ENCODE measurements around the gene SERTAD2. TPM values are rescaled to one million over a fixed set of nuclear protein-coding genes. Genes with fewer than 3 reads are reported as not detected.
A peak's percentile ranks its signal among the peaks of the same experiment; 100 is the strongest.

The SERTAD2 gene
- total and polyA plus RNA-seq, 2 of the 4 experiments (the other 2 are of a cell fraction): 5.0 to 11.0 TPM

DNA sequence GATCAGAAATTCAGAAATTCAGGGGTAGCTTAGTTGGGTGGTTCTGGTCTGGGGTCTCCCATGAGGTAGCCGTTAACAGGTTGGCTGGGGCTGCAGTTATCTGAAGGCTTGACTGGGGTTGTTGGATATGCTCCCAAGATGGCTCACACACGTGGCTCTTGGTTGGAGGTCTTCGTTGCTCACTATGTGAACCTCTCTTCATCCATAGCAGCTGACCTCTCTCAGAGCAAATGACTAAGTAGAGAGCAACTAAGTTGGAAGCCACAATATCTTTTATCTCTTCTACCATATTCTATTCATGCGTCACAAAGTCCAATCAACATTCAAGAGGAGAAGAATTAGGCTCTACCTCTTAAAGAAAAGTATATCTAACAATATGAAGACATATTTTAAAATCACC is 38.7 kb upstream of the SERTAD2 start:
- intact Hi-C loops (cut with micrococcal nuclease): no loop called here
- H2AFZ ChIP-seq (replicated peaks; ENCODE audit: low read length, poor library complexity): peak overlapping the region; percentile 56
- no peak overlapping the region for H2BK5ac ChIP-seq (ENCODE audit: low read depth, low read length, poor library complexity, severe bottlenecking)
- H3K9me1 ChIP-seq (ENCODE audit: insufficient read depth, low read length): no peaks in the 10 kb centered on the region; the same call in 1 of the 2 replicates
- no peak overlapping the region for H3K4me2 ChIP-seq (ENCODE audit: low read depth, low read length)
- no peak overlapping the region for H3K23ac ChIP-seq (ENCODE audit: low read depth, low read length)
- peaks cover 0 to 3% of the 10 kb centered on the region in 2 experiments; a peak in 1 of 4 replicates for H3K79me1 ChIP-seq (ENCODE audit: low read depth in 1 of 2, low read length in 2 of 2)
- no peak overlapping the region for H3K4me3 ChIP-seq (ENCODE audit: insufficient read depth, low read depth, low read length)
- BruUV-seq (replicated peaks): no TSS peak
- H3K18ac ChIP-seq (ENCODE audit: low read depth, low read length): no peak overlapping the region
- no peaks in the 10 kb centered on the region for H4K20me1 ChIP-seq (ENCODE audit: insufficient read depth, low read length)
- peak overlapping the region; percentile 14; the same call in 1 of the 2 replicates for H3K14ac ChIP-seq (replicated peaks; ENCODE audit: low read depth, low read length)
- H4K91ac ChIP-seq (ENCODE audit: insufficient read depth, low read depth, low read length): no peak overlapping the region
- no peak overlapping the region for H3K27ac ChIP-seq (ENCODE audit: insufficient read depth, low read length)
- H2BK20ac ChIP-seq (ENCODE audit: low read depth, low read length): no peak overlapping the region
- no peak overlapping the region for H2BK15ac ChIP-seq (ENCODE audit: low read depth, low read length)
- 38% methylated on average over 3 of the region's 4 CpGs; no CpG with 5 or more reads in 1 of the 2 experiments for WGBS, 2 experiments (ENCODE audit: extremely low coverage in 2 of 2, insufficient read length in 1 of 2)
- no peak overlapping the region for H2BK120ac ChIP-seq (ENCODE audit: low read depth, low read length)
- no peak overlapping the region for H3K9ac ChIP-seq (ENCODE audit: low read depth, low read length)
- H3K4ac ChIP-seq (ENCODE audit: low read depth, low read length): no peak overlapping the region
- no peak overlapping the region for H2AK9ac ChIP-seq (replicated peaks; ENCODE audit: low read depth, low read length, poor library complexity)
- H3K36me3 ChIP-seq (ENCODE audit: control insufficient read depth, insufficient read depth, low read length): no peaks in the 10 kb centered on the region
- no peak overlapping the region for H4K5ac ChIP-seq (ENCODE audit: low read depth, low read length)
- no peak overlapping the region for H2AK5ac ChIP-seq (ENCODE audit: low read depth, low read length)
- DNase-seq (peak; percentile 86), ATAC-seq (ENCODE audit: low read depth) (peak; percentile 53; the same call in 1 of the 2 replicates)
- H3K56ac ChIP-seq (ENCODE audit: extremely low read depth, insufficient read depth, low read length): no peak overlapping the region
- H4K8ac ChIP-seq (ENCODE audit: low read depth in 2 of 2, low read length in 2 of 2): no peak overlapping the region
- dilution Hi-C loops (cut with HindIII; ENCODE audit: low sequenced_read_pairs, unreplicated experiment): no loop called here
- in situ Hi-C loops (cut with MboI; ENCODE audit: low sequenced_read_pairs): no loop called here
- TF ChIP-seq MAZ (IDR thresholded peaks at IDR 0.05; ENCODE audit: borderline replicate concordance, low read depth, low read length): no peak
- no peak for TF ChIP-seq RFX5 (IDR thresholded peaks at IDR 0.05; ENCODE audit: low read depth, low read length)
- TF ChIP-seq MAFK (IDR thresholded peaks at IDR 0.05; ENCODE audit: low read depth, low read length): no peak
- no peak for TF ChIP-seq RCOR1 (IDR thresholded peaks at IDR 0.05; ENCODE audit: insufficient replicate concordance, low read length)
- peak; percentile 47; the same call in 1 of the 2 replicates for TF ChIP-seq BHLHE40 (IDR thresholded peaks at IDR 0.05; ENCODE audit: low read depth, low read length)
- no peak for TF ChIP-seq SMC3 (IDR thresholded peaks at IDR 0.05; ENCODE audit: low read depth, low read length)
- TF ChIP-seq POLR2A (IDR thresholded peaks at IDR 0.05; ENCODE audit: low read depth, low read length): no peak
- no peak for TF ChIP-seq FOS (IDR thresholded peaks at IDR 0.05; ENCODE audit: low read depth, low read length)
- TF ChIP-seq, protein P1, sequence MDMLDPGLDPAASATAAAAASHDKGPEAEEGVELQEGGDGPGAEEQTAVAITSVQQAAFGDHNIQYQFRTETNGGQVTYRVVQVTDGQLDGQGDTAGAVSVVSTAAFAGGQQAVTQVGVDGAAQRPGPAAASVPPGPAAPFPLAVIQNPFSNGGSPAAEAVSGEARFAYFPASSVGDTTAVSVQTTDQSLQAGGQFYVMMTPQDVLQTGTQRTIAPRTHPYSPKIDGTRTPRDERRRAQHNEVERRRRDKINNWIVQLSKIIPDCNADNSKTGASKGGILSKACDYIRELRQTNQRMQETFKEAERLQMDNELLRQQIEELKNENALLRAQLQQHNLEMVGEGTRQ (IDR thresholded peaks at IDR 0.05; ENCODE audit: low read depth, low read length): peak; percentile 69
- no peak for TF ChIP-seq RAD21 (IDR thresholded peaks at IDR 0.05; ENCODE audit: low read length)
- no peak for TF ChIP-seq CHD1 (IDR thresholded peaks at IDR 0.05; ENCODE audit: low read depth, low read length)
- no peak for TF ChIP-seq NFE2L2 (IDR thresholded peaks at IDR 0.05; ENCODE audit: low read depth, low read length)
- H3K4me1 ChIP-seq (ENCODE audit: control insufficient read depth, insufficient read depth, low read length): peaks cover 9% of the 10 kb centered on the region
- peaks cover 3% of the 10 kb centered on the region; the same call in 1 of the 2 replicates for H3K9me3 ChIP-seq (ENCODE audit: control insufficient read depth, insufficient read depth, low read length)
- POLR2A ChIA-PET (ENCODE audit: unreplicated experiment): no interaction called here
- no peaks in the 10 kb centered on the region for H3K27me3 ChIP-seq (ENCODE audit: control insufficient read depth, insufficient read depth, low read length)
- CTCF ChIA-PET: no interaction called here
